Activated CD8-positive, alpha-beta memory T cell treated with anti-CD3 and anti-CD28 coated beads, Interleukin-2, amount 50 U/mL, for 1 hour (primary cell): ENCODE measurements around the gene UNC13C.

Experiments used
- DNase-seq: peaks from one replicate; pipeline ENCODE4 v3.0.0-alpha.2; 2020; ENCODE audit errors: extremely low read depth

Gene UNC13C

DNA sequence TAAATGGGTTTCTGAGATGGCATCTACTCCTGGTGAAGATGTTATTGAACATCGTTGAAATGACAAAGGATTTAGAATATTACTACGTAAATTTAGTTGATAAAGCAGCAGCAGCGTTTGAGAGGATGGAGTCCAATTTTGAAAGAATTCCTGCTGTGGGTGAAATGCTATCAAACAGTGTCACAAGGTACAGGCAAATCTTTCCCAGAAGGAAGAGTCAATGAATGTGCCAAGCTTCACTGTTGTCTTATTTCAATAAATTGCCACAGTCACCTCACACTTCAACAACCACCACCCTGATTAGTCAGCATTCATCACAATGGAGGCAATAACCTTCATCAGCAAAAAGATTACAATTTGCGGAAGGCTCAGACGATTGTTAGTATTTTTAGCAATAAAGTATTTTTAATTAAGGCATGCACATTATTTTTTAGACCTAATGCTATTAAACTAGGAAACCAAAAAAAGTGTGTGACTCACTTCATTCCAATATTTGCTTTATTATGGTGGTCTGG lies 142.8 kb downstream of the UNC13C start:
- DNase-seq = no peak

- DNase-seq = no peak
Observed at GRCh38 chr15:54127574-54127973, 149.3 kb downstream of the UNC13C start.

GRCh38 chr15:54131410-54131809 lies 153.2 kb downstream of the UNC13C start:
- DNase-seq = no peak

GRCh38 chr15:54149115-54149531 lies 170.9 kb downstream of the UNC13C start:
- no peak for DNase-seq

GRCh38 chr15:54150255-54150654 lies 172.0 kb downstream of the UNC13C start:
- DNase-seq = no peak

DNA sequence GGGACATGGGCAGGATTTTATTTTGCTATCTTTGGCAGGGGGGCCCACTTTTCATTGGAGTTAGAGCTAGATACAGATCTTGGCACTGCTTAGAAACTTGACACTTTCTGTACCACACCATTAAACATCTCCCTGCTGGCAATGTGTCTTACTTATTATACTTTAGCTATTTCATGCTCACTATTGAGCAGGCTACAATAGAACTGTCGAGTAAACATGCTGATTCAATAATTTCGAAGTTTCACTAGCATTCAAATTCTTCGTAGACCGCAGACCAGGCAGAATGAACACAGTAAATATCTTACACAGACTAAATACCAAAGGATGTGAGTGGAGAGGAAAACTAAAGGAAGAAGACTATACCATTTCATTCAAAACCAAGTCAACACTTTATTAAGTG lies 180.8 kb downstream of the UNC13C start:
- no peak for DNase-seq

GRCh38 chr15:54187325-54187724 lies 209.1 kb downstream of the UNC13C start:
- no peak for DNase-seq

- no peak for DNase-seq
Observed at GRCh38 chr15:54197995-54198394, 219.8 kb downstream of the UNC13C start.

- no peak for DNase-seq
Observed at GRCh38 chr15:54206586-54207321, 228.5 kb downstream of the UNC13C start.

- DNase-seq = no peak
Observed at GRCh38 chr15:54208786-54209185, 230.5 kb downstream of the UNC13C start.

- no peak for DNase-seq
Observed at GRCh38 chr15:54212635-54213034, 234.4 kb downstream of the UNC13C start.

DNA sequence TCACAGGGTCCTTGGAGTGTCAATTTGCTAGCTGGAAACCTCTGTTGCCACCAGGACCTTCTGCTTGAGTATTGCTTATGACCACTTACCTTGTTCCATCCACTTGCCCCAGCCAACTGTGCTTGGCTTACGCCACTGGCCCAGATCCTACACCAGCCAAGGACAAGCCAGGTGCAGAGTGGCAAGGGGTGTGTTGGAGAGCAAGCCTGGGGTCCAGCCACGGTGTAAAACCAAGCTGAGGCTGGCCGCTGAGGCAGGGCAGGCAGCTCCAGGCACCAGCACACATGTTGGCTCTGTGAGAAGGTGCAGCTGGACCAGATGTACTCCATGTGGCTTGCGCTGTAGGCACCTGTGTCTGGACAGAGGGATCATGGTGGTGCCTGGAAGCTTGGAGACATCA lies 248.2 kb downstream of the UNC13C start:
- no peak for DNase-seq

- DNase-seq = no peak
Observed at GRCh38 chr15:54227569-54227968, 249.3 kb downstream of the UNC13C start.

DNA sequence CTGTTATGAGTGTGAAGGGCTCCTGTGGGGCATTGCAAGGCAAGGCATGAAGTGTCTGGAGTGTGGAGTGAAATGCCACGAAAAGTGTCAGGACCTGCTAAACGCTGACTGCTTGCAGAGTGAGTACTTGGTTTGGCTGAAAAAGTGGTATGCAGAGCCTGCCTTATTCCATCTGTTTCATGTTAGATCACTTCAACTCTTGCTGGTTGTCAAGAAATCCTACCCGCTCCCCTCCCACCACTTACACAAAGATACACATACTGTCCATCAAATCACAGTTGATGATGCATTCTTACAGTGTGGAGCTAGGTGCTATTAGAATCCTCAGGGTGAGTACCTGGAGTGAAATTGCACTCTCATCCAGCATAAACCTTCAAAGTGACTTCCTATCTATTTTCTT lies 272.1 kb downstream of the UNC13C start:
- no peak for DNase-seq

DNA sequence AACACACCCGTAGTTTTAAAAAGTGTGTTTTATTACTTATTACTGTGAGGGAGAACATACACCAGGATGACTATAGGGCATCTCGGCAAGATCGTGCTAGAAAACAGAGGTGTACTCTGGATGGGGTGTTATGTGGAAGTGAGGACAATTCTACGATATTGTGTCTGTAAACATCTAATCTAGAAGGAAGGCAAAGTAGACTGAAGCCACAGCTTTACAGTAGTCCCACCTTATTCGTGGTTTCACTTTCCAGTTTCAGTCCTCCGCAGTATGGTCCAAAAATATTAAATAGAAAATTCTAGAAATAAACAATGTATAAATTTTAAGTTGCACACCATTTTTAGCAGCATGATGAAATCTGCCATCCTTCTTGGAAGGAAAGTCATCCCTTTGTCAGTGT lies 277.9 kb downstream of the UNC13C start:
- DNase-seq = no peak

GRCh38 chr15:54273928-54274327 lies 295.7 kb downstream of the UNC13C start:
- no peak for DNase-seq

DNA sequence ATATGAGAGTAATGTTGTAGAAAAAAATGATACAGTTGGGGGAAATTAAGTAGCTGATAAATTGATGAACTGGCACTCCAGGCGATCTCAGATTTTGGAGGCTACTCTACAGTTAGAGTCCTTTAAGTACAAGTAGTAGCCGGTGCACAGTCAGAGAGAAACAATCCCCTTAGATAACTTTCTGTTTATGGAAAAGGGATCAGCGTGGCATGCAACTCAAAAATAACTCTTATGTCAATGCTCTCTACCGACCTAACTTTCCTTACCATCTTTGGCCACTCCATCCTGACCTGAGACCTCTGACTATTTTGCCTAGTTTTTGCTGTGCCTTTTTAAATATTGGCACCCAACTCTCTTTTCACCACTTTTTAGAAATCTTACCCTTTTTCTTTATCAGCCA lies 299.6 kb downstream of the UNC13C start:
- no peak for DNase-seq

DNA sequence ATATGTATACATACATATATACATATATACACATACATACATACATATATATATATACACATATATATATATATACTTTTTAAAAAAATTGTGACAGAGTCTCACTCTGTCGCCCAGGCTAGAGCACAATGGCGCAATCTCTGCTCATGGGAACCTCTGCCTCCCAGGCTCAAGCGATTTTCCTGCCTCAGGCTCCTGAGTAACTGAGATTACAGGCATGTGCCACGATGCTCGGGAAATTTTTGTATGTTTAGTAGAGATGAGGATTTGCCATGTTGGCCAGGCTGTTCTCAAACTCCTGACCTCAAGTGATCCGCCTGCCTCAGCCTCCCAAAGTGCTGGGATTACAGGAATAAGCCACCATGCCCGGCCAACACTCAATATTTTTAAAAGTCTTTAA lies 302.5 kb downstream of the UNC13C start:
- DNase-seq = no peak

- DNase-seq = no peak
Observed at GRCh38 chr15:54282228-54282836, 304.1 kb downstream of the UNC13C start.

GRCh38 chr15:54288049-54288448 lies 309.8 kb downstream of the UNC13C start:
- no peak for DNase-seq

DNA sequence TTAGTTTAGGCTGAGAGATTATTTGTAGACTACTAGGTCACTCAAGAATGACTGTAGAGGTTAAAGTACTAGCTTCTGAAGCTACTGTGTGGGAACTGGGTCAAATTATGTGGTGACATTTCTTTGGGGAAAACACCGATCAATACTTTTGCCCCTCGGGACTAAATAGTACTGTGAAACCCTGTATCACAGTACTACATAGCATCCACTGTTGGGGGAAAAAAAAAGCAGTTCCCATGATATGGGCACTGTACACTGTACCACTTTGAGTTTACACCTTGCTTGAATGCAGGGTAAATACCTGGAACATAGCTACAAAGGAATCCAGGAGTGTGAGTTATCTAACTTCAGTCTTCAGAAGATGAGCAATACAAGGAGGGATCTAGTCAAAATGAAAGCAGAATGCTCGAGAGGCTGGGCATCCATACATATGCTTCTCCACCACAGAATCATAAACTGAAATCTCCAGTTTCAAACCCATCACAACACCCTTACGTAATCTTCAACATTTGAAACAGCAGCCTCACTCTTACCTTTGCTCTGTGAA lies 311.4 kb downstream of the UNC13C start:
- no peak for DNase-seq

DNA sequence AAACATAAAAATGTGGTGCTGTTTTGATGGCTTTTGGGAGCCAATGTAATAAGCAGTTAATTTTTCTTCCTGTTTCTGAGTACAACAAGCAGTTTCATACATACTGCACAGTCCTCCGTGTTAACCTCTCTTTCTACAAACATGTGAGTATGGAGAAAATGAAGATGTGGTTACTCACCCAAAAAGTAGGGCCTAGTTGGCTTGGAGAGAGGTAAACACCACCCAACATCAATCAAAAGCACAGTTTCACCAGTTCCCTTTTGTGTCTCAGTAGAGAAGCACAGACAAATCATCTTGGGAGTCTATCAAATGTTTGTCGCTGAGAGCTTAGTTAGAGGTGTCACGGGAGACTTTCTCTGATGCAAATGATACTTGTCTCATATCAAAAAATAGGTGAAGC lies 320.2 kb downstream of the UNC13C start:
- no peak for DNase-seq

- no peak for DNase-seq
Observed at GRCh38 chr15:54304321-54304720, 326.1 kb downstream of the UNC13C start.
